GM11168 (cell line): ENCODE data around the gene CTAG1A.
"Not testable (repeated sequence)": the region's sequence is repeated elsewhere in the genome, so short reads cannot be mapped to it uniquely, and the experiment has no call there.

Experiments
- in situ Hi-C: fragments of 300-500 bp; cut with MboI; formaldehyde crosslinking; loops from one replicate; pipeline ENCODE4 v1.12.0; 2022; ENCODE audit warnings: low sequenced_read_pairs; ENCODE audit not compliant: unreplicated experiment

The CTAG1A gene

DNA sequence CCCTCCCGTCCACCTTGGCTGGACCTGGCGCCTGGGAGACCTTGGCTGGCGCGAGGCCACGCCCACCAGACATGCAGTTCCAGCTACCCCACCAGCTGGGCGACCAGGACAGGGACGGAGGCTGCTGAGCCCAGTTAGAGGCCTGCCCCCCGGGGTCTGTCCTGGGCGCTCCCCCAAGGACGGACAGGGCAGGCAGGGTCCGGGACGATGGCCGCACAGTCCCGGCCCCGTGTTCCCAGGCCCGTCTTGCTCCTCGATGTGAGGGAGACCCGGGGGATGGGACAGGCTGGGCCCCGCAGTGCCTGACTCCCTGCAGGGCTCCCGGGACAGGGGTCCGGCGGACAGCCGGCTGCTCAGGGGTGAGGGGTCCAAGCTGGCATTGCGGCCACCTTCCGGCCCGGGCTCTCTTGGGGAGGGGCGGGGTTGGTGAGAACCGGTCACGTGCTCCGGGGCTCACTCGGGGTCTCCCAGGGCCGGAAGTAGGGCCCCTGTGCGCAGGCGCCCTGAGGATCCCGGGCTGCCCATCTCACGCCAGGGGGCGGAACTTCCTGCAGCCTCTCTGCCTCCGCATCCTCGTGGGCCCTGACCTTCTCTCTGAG is at the start of gene CTAG1A:
TSS of gene CTAG1A (plus strand) at position 549 of the 599 bp plus-strand sequence. CDS start 74 bp downstream, outside the sequence.
- in situ Hi-C loops, result not testable (repeated sequence)

GRCh38 chrX:154535892-154536291 is 49.0 kb upstream of the CTAG1A start:
- in situ Hi-C loops, result loop anchor here (25.0 kb wide), 1 partner anchor 99 kb away; the partner anchor contains the start of genes ATP6AP1, FAM50A and GDI1

- in situ Hi-C loops, result loop anchor here (25.0 kb wide), 1 partner anchor 102 kb away; the partner anchor contains the start of genes ATP6AP1, FAM50A and GDI1
Observed at GRCh38 chrX:154539077-154539476, 45.9 kb upstream of the CTAG1A start.

- in situ Hi-C loops, result loop anchor here (25.0 kb wide), 1 partner anchor 103 kb away; the partner anchor contains the start of genes ATP6AP1, FAM50A and GDI1
Observed at GRCh38 chrX:154540365-154540764, 44.6 kb upstream of the CTAG1A start.

DNA sequence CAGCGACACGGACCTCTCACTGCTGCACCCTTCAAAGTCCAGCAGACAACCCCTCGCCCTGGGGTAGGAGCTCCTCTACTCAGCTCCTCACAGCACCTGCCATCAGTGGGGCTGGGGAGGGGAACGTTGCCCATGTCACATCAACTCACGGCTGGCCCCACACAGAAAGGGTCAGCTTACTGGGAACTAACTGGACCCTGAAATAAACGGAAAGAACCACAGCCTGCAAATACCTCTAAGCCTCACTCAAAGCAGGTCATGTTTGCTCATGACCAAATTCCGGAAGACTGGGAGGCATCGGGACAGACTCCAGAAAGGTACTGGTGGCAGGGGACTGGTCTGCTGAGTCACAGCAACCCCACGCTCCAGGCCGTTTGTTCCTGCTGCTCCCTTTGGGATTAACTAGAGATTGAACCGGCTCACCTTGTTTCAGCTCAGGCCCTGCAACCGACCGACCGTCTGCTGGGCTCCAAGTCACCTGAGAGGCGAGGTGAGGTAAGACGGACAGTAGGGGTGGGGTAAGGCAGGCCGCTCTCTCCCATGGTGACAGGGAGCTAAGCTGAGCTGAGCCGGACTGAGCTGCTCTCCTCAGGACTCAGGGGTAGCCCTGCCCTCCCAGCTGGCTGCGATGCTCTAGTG is 43.9 kb upstream of the CTAG1A start:
- in situ Hi-C loops, result loop anchor here (25.0 kb wide), 1 partner anchor 104 kb away; the partner anchor contains the start of genes ATP6AP1, FAM50A and GDI1

DNA sequence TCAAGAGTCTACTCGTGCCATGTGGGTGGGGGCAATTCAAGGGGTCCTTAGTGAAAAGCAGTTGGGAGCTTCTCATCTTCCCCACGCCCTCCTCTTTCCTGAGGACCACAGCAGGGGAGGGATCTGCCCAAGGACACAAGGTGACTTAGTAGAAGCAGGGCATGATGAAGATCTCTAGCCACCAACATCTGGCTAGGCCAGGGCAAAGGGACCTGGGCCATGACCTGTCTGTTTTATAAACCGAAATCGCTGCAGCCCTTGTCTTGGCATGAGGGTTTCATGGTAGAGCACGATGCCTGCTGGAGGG is 43.4 kb upstream of the CTAG1A start:
- in situ Hi-C loops, result loop anchor here (25.0 kb wide), 1 partner anchor 104 kb away; the partner anchor contains the start of genes ATP6AP1, FAM50A and GDI1

GRCh38 chrX:154541896-154542722 is 42.8 kb upstream of the CTAG1A start:
- in situ Hi-C loops, result loop anchor here (25.0 kb wide), 1 partner anchor 105 kb away; the partner anchor contains the start of genes ATP6AP1, FAM50A and GDI1

GRCh38 chrX:154542723-154543424 is 42.1 kb upstream of the CTAG1A start:
- in situ Hi-C loops, result loop anchor here (25.0 kb wide), 1 partner anchor 106 kb away; the partner anchor contains the start of genes ATP6AP1, FAM50A and GDI1

GRCh38 chrX:154545673-154546274 is 39.2 kb upstream of the CTAG1A start:
- in situ Hi-C loops, result loop anchor here (25.0 kb wide), 1 partner anchor 108 kb away; the partner anchor contains the start of genes ATP6AP1, FAM50A and GDI1

DNA sequence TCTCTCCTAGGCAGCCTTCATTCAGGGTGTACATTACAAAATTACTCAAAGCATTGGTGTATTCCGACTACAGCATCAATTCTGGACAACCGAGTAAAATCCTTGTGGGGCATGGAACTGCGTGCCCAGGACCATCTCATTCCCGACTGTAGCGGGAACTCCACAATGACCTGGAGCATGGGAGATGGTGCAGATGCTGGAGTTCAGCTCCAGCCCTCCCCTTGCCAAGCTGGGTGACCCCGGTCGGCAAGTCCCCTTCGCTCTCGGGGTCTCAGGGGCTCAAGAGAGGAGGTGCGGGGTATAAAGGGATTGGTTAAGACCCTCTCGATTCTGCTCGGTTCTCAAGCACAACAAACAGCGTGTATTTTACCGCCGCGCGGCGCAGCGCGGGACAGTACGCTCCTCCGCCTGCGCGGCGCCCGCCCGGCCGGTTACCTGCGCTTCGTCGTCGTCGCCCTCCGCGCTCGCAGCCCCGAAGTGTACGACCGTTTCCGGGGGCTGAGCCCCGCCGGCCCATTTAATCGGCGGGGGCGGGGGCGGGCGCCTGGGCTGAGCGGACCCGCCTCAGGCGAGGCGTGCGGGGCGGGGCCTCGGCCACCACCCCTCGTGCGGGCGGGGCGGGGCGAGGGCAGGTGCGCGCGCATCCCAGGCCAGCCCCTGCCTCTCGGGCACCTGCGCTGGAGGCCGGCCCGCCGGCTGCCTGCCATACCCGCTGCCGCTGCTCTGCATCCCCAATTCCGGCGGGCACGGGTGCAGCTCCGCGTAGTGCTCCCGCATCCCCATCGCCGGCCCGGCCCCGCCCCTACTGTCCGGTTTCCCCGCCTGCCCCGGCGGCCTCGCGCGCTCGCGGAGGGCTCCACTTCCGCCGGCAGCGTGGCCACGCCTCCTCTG is 38.3 kb upstream of the CTAG1A start, which contains the start of gene G6PD:
TSS of gene G6PD (minus strand) at position 493 of the 891 bp plus-strand sequence. CDS start 691 bp downstream, outside the sequence.
- in situ Hi-C loops, result loop anchor here (25.0 kb wide), 1 partner anchor 109 kb away; the partner anchor contains the start of genes ATP6AP1, FAM50A and GDI1

GRCh38 chrX:154547245-154548027 is 37.5 kb upstream of the CTAG1A start, which contains the start of gene IKBKG:
IKBKG (plus strand) TSS chrX:154547620; CDS start chrX:154552003, 4,383 bp downstream.
- in situ Hi-C loops, result loop anchor here (25.0 kb wide), 1 partner anchor 110 kb away; the partner anchor contains the start of genes ATP6AP1, FAM50A and GDI1

DNA sequence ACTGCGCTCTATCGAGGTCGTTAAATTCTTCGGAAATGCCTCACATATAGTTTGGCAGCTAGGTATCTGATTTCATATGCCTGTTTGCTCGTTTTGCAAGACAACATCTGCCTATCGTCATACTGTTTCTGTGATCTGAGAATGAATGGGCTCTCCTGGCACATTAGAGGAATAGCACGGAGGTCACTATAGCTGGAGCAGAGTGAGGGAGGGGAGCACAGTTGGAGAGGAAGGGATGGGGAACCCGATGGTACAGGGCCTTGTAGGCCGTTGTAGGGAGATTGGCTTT is 37.0 kb upstream of the CTAG1A start:
- in situ Hi-C loops, result loop anchor here (25.0 kb wide), 1 partner anchor 111 kb away; the partner anchor contains the start of genes ATP6AP1, FAM50A and GDI1

DNA sequence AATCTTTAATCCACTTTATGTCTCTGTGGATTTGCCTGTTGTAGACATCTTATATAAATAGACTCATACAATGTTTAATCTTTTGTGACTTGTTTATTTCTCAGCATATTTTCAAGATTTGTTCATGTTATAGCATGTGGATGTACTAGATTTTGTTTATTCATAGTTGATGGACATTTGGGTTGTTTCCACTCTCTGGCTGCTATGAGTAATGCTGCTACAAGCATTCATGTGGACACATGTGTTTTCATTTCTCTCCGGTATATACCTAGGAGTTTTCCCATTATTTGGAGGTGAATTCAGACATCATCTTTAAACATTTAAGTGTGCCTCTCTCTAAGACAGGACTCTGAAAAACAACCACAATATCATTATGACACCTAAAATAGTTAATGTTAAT is 35.2 kb upstream of the CTAG1A start:
- in situ Hi-C loops, result loop anchor here (25.0 kb wide), 1 partner anchor 112 kb away; the partner anchor contains the start of genes ATP6AP1, FAM50A and GDI1

DNA sequence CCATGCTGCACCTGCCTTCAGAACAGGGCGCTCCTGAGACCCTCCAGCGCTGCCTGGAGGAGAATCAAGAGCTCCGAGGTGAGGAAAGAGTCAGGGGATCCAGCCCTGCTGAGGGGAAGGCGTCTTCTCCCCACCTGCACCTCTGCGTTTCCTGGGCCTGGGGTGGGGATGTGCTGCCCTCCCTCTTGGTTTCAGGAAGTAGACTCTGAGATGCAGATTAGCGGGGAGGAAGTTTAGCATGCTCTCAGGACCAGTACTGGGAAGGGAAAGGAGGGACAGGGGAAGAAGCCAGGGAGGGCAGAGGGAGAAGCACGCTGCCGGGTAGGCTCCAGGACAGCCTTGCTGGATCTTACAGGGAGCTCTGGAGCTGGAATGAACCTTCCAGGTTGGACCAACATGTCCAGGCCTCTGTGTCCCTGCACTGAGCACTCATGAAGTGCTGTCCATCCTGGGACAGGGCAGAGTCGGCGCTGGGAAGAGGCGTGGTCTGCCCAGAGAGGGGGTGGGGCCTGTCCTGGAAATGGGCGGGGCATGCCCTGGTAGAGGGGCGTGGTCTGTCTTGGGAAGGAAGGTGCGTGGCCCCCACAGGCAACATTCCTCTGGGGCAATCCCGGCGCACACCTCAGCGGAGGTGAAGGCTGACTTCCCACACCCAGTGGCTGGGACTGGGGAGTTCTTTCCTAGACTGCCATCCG is 32.7 kb upstream of the CTAG1A start:
- in situ Hi-C loops, result not testable (repeated sequence)

DNA sequence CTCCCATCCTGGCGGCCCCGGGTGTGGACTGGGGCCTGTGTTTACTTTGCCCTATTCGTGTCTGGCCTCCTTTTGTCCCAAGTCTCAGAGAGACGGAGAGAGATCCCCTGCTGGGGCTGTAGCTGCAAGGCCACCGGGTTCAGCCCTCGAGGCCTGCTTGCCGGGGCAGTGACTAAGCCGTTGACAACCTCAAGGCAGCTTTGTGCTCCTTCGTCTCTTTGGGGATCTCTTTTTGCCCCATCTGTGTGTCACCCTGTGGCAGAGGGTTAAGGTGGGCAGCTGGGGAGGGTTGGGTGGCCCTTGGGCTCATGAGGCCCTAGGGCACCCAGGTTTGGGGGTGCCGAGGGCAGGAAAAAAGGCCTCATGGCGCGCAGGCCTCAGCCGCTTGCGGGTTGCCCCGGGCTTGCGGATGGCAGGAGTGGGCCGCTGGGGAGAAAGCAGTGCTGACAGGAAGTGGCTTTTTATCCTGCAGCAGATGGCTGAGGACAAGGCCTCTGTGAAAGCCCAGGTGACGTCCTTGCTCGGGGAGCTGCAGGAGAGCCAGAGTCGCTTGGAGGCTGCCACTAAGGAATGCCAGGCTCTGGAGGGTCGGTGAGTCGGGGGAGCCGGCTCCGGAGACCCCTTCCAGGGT is 26.8 kb upstream of the CTAG1A start:
- in situ Hi-C loops, result not testable (repeated sequence)

GRCh38 chrX:154558896-154559295 is 26.0 kb upstream of the CTAG1A start:
- in situ Hi-C loops, result not testable (repeated sequence)
